Fibroblast of lung (primary cell): ENCODE results near the gene POFUT1. TPM values are rescaled to one million over a fixed set of nuclear protein-coding genes. Genes with fewer than 3 reads are reported as not detected.
"Not testable (repeated sequence)": the region's sequence is repeated elsewhere in the genome, so short reads cannot be mapped to it uniquely, and the experiment has no call there.

Experiments
- DNase-seq, 2 donors: peaks; one replicate each; pipeline versions ENCODE4 v3.0.0 to v3.0.0-alpha.2; 2010; ENCODE audit warnings: low read depth in 2 of 2
- H2AFZ ChIP-seq: 2 replicates; pipeline ENCODE4 v1.5.1; 2012; ENCODE audit warnings: low read length, control low read depth, inconsistent platforms
- H3K27ac ChIP-seq: 2 replicates; pipeline ENCODE4 v1.5.1; 2011; ENCODE audit warnings: low read length, control low read depth; ENCODE audit not compliant: insufficient read depth
- H3K27me3 ChIP-seq: 2 replicates; pipeline ENCODE4 v1.5.1; 2011; ENCODE audit warnings: mild to moderate bottlenecking, low read length; ENCODE audit not compliant: control insufficient read depth, insufficient read depth
- H3K36me3 ChIP-seq: 2 replicates; pipeline ENCODE4 v1.5.1; 2011; ENCODE audit warnings: low read length; ENCODE audit not compliant: control insufficient read depth, insufficient read depth
- H3K4me1 ChIP-seq: 2 replicates; pipeline ENCODE4 v1.5.1; 2011; ENCODE audit warnings: low read length; ENCODE audit not compliant: control insufficient read depth, insufficient read depth; ENCODE audit errors: extremely low read depth
- H3K4me2 ChIP-seq: 2 replicates; pipeline ENCODE4 v1.5.1; 2011; ENCODE audit warnings: low read length, control low read depth; ENCODE audit not compliant: insufficient read depth; ENCODE audit errors: extremely low read depth
- H3K4me3 ChIP-seq, 4 experiments: fragments of 200-600 bp in 1 of 4; sonication (generic) in 1 of 4; replicated peaks in 1 of 4; 2 replicates each; pipeline ENCODE4 v1.5.1; 2011 to 2016; ENCODE audit warnings: low read length in 4 of 4, low read depth in 3 of 4, mild to moderate bottlenecking in 3 of 4, control low read depth in 2 of 4, inconsistent platforms in 1 of 4, mixed read lengths in 1 of 4; ENCODE audit not compliant: insufficient read depth in 1 of 4; ENCODE audit errors: control extremely low read depth in 1 of 4
- H3K79me2 ChIP-seq: 2 replicates; pipeline ENCODE4 v1.5.1; 2012; ENCODE audit warnings: mild to moderate bottlenecking, low read length, inconsistent platforms; ENCODE audit not compliant: control insufficient read depth, insufficient read depth
- H3K9ac ChIP-seq: 2 replicates; pipeline ENCODE4 v1.5.1; 2011; ENCODE audit warnings: mild to moderate bottlenecking, low read length, control low read depth; ENCODE audit not compliant: insufficient read depth
- H3K9me3 ChIP-seq: 2 replicates; pipeline ENCODE4 v1.5.1; 2012; ENCODE audit warnings: low read depth, low read length; ENCODE audit not compliant: control insufficient read depth, insufficient read depth
- H4K20me1 ChIP-seq: 2 replicates; pipeline ENCODE4 v1.5.1; 2011; ENCODE audit warnings: low read length; ENCODE audit not compliant: control insufficient read depth, insufficient read depth; ENCODE audit errors: extremely low read depth
- EZH2 ChIP-seq: IDR thresholded peaks from 2 replicates; pipeline ENCODE4 v1.5.1; 2012; ENCODE audit warnings: low read length, control low read depth, mild to moderate bottlenecking; ENCODE audit errors: missing control alignments
- polyA plus RNA-seq, 2 donors: library from polyadenylated mRNA; depleted of rRNA in 1 of 2; stranded (reverse) in 1 of 2; unstranded in 1 of 2; fragments of >200 nt; gene quantifications; 2 replicates each; pipeline ENCODE4 v1.2.1, GENCODE V29; 2011 to 2012; ENCODE audit warnings: missing spikeins in 1 of 2
- total RNA-seq: library from RNA; depleted of rRNA; stranded (reverse); fragments of >200 nt; gene quantifications from 2 replicates; pipeline ENCODE4 v1.2.1, GENCODE V29; 2014
- TF ChIP-seq, protein P1 (sequence below), 2 donors: IDR thresholded peaks in 1 of 2; conservative IDR thresholded peaks in 1 of 2; 1 replicate in 1 of 2; 2 replicates in 1 of 2; pipeline ENCODE4 v1.5.1; 2011 to 2012; ENCODE audit warnings: low read length in 2 of 2, control low read depth in 1 of 2, inconsistent platforms in 1 of 2, low read depth in 1 of 2, mild to moderate bottlenecking in 1 of 2

Gene POFUT1
- total and polyA plus RNA-seq, 2 donors (not counting 1 experiment from before 2014, with no cell fraction given): 32.4 to 41.0 TPM

- H3K79me2 ChIP-seq: no peaks in the 10 kb centered on the region
- no peaks in the 10 kb centered on the region for H3K4me1 ChIP-seq
- no peak overlapping the region for H3K9ac ChIP-seq
- no peak overlapping the region for H3K4me3 ChIP-seq
- H4K20me1 ChIP-seq: no peaks in the 10 kb centered on the region
- no peak overlapping the region for H3K27ac ChIP-seq
- DNase-seq: no peak
- H3K27me3 ChIP-seq: no peaks in the 10 kb centered on the region
- no peak overlapping the region for H2AFZ ChIP-seq
- TF ChIP-seq, protein P1, sequence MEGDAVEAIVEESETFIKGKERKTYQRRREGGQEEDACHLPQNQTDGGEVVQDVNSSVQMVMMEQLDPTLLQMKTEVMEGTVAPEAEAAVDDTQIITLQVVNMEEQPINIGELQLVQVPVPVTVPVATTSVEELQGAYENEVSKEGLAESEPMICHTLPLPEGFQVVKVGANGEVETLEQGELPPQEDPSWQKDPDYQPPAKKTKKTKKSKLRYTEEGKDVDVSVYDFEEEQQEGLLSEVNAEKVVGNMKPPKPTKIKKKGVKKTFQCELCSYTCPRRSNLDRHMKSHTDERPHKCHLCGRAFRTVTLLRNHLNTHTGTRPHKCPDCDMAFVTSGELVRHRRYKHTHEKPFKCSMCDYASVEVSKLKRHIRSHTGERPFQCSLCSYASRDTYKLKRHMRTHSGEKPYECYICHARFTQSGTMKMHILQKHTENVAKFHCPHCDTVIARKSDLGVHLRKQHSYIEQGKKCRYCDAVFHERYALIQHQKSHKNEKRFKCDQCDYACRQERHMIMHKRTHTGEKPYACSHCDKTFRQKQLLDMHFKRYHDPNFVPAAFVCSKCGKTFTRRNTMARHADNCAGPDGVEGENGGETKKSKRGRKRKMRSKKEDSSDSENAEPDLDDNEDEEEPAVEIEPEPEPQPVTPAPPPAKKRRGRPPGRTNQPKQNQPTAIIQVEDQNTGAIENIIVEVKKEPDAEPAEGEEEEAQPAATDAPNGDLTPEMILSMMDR (conservative IDR thresholded peaks at IDR 0.05 in 1 of 2, IDR thresholded peaks at IDR 0.05 in 1 of 2; ENCODE audit: low read depth in 1 of 2, low read length in 2 of 2): no peak
- TF ChIP-seq EZH2: no peak
- no peak overlapping the region for H3K4me2 ChIP-seq
- no peaks in the 10 kb centered on the region for H3K36me3 ChIP-seq
- no peaks in the 10 kb centered on the region for H3K9me3 ChIP-seq
These were observed 55.8 kb downstream of the POFUT1 start for GRCh38 chr20:32263398-32263954.

GRCh38 chr20:32271620-32272019 is 63.9 kb downstream of the POFUT1 start:
- H3K4me3 ChIP-seq: no peak overlapping the region
- H3K9me3 ChIP-seq: no peaks in the 10 kb centered on the region
- no peaks in the 10 kb centered on the region for H3K79me2 ChIP-seq
- no peak overlapping the region for H2AFZ ChIP-seq
- H3K9ac ChIP-seq: no peak overlapping the region
- H3K27me3 ChIP-seq: peaks cover 7% of the 10 kb centered on the region
- H4K20me1 ChIP-seq: no peaks in the 10 kb centered on the region
- H3K27ac ChIP-seq: no peak overlapping the region
- no peak for TF ChIP-seq EZH2
- TF ChIP-seq, protein P1 (conservative IDR thresholded peaks at IDR 0.05 in 1 of 2, IDR thresholded peaks at IDR 0.05 in 1 of 2; ENCODE audit: low read depth in 1 of 2, low read length in 2 of 2): no peak
- no peak for DNase-seq
- H3K4me1 ChIP-seq: no peaks in the 10 kb centered on the region
- no peak overlapping the region for H3K4me2 ChIP-seq
- no peaks in the 10 kb centered on the region for H3K36me3 ChIP-seq

DNA sequence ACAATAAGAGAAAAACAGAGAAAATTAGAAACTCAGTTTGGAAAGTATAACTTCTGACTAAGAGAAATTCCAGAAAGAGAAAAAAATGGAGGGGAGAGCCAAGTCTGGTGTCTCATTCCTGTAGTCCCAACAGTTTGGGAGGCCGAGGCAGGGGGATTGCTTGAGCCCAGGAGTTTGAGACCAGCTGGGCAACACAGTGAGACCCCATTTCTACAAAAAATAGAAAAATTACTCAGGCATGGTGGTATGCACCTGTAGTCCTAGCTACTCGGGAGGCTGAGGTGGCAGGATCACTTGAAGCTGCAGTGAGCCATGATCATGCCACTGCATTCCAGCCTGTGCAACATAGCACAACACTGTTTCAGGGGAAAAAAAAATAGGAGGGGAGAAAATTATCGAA is 66.7 kb downstream of the POFUT1 start:
- Histone ChIP-seq H4K20me1 (no peaks in the 10 kb centered on the region), H3K27me3 (peaks cover 7% of the 10 kb centered on the region), H3K9me3 (no peaks in the 10 kb centered on the region), H3K27ac (no peak overlapping the region), H3K36me3 (no peaks in the 10 kb centered on the region), H2AFZ (no peak overlapping the region), H3K4me3 (no peak overlapping the region), H3K4me2 (no peak overlapping the region), H3K9ac (no peak overlapping the region), H3K79me2 (peaks cover 11% of the 10 kb centered on the region), H3K4me1 (peaks cover 4% of the 10 kb centered on the region)
- DNase-seq: no peak
- TF ChIP-seq, protein P1 (conservative IDR thresholded peaks at IDR 0.05 in 1 of 2, IDR thresholded peaks at IDR 0.05 in 1 of 2; ENCODE audit: low read depth in 1 of 2, low read length in 2 of 2): no peak
- TF ChIP-seq EZH2: no peak

DNA sequence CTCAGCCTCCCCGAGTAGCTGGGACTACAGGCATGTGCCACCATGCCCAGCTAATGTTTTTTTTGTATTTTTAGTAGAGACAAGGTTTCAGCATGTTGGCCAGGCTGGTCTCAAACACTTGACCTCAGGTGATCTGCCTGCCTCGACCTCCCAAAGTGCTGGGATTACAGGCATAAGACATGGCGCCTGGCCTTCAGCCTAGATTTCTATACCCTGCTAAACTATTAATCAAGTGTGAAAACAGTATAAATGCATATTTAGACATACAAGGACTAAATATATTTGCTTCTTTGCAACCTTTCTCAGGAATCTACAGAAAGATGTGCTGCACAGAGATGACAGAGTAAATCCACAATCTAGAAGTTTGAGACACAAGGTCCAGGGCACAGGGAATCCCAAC is 67.5 kb downstream of the POFUT1 start:
- not testable (repeated sequence) for H3K9ac ChIP-seq, H2AFZ ChIP-seq, H3K4me3 ChIP-seq, H3K27me3 ChIP-seq, H3K9me3 ChIP-seq, H3K36me3 ChIP-seq, H4K20me1 ChIP-seq, H3K4me2 ChIP-seq, DNase-seq, H3K27ac ChIP-seq, H3K4me1 ChIP-seq
- peaks cover 12% of the 10 kb centered on the region for H3K79me2 ChIP-seq
